SIG-M5 treated with dmso at 0.1 percent for 504 hours (cell line): Measurements from ENCODE around the gene PTPN2.
"Not testable (repeated sequence)": the region's sequence is repeated elsewhere in the genome, so short reads cannot be mapped to it uniquely, and the experiment has no call there.

Source experiments
- DNase-seq: peaks from one replicate; lab custom pipeline; 2025; ENCODE audit not compliant: unreplicated experiment; lab: John Stamatoyannopoulos, UW

Gene PTPN2

DNA sequence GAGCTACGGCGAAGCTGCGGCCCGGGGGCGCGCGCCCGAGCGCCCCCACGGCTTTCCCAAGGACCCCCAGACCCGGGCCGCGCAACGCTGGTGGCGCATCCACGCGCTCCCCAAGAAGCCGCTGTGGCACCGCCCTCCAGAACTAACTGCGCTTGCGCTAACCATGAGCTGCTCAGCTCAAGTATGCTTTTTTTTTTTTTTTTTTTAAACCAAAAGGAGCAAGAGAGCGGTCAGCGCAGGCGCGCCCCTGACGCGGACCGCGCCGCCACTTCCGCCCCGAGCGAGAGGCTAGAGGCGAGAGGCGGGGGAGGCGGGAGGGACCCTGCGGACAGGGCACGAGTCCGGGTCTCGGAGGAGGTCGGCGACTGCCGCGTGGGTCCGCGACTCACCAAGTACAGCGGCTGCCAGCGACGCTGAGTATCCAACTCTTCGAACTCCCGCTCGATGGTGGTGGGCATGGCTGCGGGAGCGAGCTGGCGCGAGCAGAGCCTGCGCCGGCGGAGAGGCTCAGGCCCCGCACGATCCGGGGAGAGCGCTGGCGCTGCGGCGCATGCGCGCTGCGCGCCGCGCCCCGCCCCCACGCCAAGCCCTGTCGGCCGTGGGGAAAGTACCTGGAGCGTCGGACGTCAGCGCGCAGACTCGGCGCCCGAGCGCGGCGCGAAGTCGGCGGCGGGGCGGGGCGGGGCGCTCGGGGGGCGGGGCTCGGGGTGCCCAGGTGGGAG is at the start of gene PTPN2:
TSS of gene PTPN2 (minus strand) at position 554 of the 722 bp plus-strand sequence. CDS start at position 458, 96 bp downstream.
- DNase-seq = peak; percentile 89

DNA sequence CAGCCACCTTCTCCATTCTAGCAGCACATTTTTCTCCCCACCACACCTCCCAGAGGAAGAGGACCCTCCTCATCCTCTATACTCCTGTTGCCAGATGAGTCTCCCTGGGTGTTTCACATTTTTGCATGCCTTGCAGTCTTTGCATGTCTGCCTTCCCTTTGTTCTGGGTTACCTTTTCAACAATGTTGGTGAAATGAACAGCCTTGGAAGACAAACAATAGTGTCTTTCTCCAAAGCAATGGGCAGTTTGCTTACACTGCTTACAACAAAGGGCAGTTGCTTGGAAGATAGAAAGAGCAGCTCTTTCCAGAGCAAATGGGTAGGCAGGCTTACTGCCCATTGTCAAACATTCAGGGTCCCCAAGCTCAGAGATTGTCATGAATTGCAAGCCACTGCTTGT is 49.3 kb upstream of the PTPN2 start:
- no peak for DNase-seq

DNA sequence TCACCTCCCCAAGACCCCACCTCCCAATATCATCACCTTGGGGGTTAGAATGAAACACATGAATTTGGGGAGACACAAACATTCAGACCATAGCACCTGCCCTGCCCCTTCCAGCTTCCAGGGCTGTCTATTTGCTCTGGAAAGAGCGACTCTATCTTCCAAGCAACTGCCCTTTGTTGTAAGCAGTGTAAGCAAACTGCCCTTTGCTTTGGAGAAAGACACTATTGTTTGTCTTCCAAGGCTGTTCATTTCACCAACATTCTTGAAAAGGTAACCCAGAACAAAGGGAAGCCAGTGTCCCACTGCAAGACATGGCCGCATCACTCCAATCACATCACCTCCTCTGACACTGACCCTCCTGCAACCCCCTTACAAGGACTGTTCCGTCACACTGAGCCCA is 46.9 kb upstream of the PTPN2 start:
- no peak for DNase-seq

DNA sequence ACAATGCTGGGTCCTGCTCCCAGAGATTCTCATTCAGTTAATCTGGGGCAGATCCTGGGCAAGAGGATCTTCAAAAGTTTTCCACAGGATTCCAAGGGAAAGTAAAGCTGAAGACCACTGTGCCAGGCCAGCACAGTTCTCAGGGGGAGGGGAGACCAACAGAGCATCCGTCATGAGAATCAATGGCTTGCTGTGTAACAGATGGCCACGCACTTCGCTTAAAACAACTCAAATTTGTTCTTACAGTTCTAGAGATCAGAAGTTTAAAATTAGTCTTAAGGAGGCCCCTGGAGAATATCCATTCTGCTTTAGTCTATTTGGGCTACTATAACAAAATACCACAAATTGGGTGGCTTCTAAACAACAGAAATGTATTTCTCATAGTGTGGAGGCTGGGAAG is 46.3 kb upstream of the PTPN2 start:
- DNase-seq = no peak

DNA sequence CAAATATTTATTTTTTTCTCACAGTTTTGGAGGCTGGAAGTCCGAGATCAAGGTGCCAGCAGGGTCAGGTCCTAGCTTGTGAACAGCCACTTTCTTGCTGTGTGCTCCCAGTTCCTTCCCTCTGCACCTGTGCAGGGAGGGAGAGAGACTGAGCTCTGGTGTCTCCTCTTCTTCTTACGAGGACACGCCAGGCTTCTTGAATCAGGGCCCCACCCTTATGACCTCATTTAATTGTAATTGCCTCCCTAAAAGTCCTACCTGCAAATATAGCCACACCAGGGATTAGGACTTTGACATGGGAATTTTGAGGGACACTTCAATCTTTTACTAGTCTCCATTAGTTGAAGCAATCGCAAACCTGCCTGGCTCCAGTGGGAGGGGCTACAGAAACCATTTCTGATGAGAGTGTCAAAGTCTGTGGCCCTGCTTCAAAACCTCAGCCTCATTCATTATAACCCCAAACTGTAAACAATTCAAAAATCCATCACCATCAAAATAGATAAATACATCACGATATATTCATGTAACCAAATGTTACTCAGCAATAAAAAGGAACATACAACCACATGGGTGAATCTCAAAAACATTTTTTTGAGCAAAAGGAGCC is 45.5 kb upstream of the PTPN2 start:
- DNase-seq = no peak

DNA sequence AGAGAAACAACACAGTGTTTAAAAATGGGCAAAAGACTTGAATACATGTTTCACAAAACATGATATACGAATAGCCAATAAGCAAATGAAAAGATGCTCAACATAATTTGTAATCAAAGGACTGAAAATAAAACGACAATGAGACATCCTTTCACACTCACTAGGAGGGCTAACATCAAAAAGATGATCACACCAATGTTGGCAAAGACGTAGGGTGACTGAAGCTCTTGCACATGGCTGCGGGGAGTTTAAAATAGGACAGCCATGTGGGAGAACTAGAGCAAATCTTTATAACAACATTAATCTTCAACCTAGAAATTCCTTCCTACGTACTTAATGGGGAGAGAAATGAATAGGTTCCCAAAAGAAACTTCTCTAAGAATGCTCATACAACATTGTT is 44.6 kb upstream of the PTPN2 start:
- no peak for DNase-seq

DNA sequence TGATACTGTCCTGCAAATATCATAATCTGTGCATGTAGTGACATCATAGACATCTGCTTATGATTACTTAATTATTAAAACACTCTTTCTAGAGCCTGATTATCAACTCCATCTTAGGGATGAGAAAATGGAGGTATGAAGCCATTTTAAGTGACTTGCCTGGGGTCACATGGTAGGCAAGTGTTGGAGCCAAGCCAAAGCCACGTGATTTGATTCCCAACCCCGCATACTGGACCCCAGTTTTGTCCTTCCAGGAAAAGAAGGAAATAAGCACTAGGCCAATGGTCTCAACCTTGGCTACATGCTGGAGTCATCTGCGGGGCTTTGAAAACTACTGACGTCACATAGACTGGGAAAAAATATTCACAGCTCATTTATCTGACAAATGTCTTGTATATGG is 44.2 kb upstream of the PTPN2 start:
- no peak for DNase-seq

DNA sequence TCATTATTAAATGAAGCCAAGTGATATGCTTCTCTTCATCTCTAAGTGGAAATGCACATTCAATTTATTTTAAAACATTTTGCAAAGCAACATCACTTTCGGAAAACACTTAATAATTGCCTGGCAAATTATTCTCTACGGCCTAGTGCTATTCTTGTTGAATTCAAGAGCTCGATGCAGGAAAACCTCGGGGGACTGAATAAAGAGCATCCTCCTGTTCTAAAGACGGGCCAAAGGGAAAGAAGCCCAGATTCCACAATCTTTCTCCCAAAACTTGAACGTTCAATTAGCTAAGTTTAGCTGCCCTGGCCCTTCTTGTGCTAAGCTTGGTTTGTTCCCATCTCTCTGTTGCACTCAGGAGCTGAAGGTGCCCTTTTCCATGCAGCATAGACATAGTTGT is 40.6 kb upstream of the PTPN2 start:
- no peak for DNase-seq

DNA sequence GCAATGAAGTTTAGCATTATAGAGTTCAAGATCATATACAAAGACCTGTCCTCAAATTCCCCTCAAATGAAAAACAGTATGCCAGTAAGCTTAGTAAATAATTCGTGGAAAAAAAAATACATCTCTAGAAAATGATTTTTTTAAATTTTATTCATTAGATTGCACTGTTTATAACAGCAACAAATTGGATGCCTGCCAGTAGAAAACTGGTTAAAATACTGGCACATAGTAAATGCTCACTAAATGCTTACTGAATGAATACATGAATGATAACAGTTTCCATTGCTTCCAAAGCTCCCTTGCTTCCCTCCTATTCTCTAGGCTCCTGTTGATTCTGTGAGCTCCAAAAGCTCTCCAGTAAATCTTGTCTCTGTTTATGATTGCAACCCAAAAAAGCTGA is 38.2 kb upstream of the PTPN2 start:
- no peak for DNase-seq

DNA sequence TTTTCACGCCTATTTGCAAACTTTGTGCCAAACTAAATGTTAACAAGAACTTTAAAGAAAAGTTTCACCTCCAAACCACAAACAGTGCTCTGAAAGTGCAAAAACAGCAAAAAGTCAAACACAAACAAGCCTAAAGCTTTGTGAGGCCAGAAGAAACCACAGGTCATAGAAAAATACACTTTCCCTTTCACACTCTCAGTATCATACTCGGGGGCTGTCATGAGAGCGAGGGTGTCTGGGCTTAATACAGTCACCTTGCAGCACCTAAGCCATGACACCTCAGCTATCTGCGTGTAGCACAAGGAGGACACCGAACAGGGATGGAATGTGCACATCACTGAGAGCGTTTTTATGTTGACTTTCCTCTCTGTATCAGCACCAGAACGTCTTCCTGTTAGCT is 37.1 kb upstream of the PTPN2 start:
- DNase-seq = no peak

DNA sequence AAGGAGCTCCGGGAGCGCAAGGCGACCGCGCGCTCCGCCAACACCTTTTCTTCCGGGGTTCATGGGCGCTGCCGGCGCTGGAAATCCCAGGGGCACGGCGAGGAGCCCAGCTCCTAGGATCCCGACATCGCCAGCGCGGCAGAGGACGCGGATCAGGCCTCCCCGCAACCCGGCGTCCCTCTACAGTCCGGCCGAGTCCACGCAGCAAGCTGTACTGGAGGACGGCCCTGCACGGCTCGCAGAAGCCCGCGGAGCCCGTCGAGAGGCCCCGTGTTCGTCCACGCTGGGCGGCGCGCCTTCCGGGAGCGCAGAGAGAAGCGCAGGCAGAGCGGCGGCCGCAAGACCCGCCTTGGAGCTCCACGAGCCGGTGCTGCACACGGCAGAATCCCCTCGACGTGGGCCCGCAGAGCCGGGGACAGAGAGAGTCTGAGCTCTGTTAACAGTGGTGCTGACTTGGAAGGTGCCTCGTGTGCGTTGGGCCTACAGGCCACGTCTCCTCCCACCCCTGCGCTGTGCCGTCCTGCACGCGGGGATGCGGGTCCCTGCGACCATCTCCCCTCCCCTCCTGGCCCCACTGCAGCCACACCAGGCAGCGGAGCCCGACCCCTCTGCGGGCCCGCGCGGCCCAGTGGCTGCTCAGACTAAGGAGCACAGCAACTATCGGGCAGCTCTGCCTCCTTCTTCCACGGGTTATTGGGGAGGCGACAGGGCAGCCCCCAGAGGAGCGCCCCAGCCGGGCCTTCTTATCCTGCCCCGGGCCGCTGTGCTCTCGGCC is 28.1 kb upstream of the PTPN2 start:
- DNase-seq = no peak

DNA sequence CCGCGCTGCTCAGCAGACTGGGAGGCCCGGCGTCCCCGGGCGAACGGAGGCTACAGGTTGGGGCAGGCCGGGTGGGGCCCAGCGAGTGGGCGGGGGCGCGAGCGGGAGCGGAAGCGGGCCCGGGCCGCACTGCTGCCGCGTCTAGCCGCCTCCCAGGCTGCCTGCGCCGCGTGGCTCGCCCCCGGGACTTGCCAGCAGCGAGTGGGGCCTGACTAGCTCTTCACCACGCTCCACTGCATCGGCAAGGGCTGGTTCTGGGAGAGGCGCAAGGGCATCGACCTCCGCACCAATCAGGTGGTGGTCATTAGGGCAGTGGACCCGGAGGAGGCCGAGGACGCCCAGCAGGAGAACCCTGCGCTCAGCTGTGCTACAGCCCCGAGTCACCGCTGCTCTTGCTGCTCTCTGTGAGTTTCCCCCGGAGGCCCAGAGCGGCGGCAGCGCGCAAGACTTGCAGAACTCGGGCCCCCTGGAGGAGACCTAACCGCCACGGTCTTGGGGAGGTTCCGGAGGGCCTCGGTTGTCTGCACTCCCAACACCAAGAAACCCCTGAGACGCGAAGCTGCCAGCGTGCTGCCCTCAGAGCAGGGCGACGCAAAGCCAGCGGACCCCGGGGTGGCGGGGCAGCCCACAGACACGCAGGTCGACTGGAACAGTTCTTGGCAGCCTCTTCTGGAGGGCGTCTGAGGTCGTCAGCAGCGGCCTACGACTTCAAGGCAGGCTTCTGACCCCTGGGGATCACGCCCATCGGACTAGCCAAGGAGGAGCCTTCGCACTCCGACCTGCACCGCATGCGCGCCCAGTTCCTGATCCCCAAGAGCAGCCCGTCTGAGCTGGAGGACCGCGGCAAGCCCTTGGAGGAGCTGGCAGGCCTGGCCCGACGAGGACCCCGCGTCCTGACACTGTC is 27.2 kb upstream of the PTPN2 start:
- DNase-seq = no peak

DNA sequence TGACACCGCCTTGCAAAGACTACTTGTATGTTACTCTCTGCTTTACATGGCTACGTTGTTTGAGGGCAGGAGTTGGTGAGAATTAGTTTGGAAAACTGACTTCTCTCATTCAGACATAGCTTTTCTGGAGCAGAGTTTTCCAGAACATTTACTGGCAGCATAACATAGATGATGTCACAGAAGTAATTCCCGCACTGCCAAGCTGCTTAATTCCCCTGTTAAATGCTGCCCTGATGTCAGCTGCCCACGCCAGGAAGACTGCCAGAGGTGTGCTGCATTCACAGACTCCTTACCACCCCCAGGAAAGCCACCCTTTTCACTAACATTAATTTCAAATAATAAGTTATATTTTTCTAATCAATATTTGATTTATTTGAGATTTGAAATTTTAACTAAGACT is 24.7 kb upstream of the PTPN2 start:
- no peak for DNase-seq

DNA sequence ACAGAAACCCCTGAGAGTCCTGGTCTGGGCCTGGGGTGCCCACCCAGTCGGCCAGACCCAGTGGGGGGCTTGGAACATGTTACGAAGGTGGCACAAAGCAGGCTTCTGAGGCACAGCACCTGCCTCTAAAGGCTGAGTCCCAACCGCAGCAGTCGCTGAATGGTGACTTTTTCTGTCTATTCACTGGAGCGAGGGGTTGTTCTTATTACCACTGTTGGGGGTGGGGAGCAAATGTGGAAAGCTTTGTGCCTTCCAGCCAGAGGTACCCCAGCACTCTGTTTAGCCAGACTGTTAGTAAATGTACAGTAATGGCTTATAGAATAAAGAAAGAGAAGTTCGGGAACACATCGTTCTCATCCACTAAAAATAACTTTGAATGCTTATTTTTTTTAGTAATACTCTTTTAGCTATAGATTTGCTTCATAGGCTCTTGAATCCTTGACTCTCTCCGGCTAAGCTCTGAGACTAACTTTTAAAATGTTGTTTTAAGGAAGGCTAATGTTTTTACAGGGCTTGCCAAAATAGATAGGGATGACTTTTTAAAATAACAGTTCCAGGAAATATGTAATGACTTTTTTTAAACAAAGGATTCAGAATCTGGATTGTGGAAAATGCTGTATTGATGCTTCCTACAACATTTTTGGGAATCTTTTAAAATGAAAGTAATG is 23.4 kb upstream of the PTPN2 start:
- no peak for DNase-seq

DNA sequence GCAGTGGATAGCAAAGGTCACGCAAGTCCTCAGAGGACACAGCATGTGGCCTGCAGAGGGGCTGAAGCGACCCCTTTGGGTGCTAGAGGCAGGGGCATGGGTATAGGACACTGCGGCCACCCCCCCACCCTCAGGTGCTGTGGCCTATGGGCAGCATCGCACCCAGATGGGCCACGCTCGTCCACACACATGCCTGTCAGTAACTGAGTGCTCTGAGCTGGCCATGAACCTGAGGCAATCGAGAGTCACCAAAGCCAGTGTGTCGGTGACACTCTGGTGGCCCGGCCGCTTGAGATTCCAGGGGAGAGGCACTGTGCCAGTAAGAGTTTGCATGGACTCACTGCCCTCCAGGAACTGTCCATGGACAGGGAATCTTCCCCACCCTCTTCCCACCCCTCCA is 22.7 kb upstream of the PTPN2 start:
- no peak for DNase-seq

DNA sequence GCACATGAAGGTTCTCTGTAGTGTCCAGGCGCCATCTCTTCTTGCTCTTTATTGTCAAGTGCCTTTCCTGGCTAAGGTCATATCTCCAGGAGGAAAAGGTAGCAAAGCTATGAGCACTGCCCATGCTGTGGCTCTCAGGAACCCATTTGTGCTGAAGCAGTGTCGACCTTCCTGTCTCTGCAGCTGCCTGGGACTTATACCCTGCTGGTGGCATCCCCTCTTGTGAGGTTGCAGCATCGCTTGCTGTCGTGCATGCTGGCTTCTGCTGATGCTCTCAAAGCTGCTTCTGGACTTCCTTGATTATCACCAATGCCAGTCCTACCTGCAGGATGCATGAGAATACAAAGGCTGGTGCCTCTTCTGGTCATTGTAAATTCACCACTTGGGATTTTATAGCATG is 22.1 kb upstream of the PTPN2 start:
- DNase-seq = no peak

DNA sequence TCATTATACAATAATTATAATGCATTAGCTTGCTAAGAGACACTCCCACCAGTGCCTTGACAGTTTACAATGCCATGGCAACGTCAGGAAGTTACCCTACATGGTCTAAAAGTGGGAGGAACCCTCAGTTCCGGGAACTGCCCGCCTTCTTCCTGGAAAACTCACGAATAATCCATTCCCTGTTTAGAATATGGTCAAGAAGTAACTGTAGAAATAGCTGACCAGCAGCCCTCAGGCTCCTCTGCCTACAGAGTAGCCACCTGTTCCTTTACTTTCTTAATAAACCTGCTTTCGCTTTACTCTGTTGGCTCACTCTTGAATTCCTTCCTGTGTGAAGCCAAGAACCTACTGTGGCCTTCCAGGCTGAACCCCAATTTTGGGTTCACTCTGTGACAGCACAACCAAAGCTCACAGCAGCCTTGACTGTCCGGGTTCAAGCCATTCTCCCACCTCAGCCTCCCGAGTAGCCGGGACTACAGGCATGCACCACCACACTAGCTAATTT is 20.0 kb upstream of the PTPN2 start:
- no peak for DNase-seq

DNA sequence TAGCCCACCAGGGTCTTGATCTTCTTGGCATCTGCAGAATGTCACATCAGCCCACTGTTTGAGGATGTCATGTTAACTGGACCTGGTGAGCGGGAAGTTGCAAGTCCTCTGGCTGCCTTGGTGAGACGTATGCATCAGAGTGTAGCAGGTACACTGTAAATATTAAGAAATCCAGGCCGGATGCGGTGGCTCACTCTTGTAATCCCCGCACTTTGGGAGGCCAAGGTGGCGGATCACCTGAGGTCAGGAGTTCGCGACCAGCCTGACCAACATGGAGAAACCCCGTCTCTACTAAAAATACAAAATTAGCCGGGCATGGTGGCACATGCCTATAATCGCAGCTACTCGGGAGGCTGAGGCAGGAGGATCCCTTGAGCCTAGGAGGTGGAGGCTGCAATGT is 17.2 kb upstream of the PTPN2 start:
- not testable (repeated sequence) for DNase-seq

DNA sequence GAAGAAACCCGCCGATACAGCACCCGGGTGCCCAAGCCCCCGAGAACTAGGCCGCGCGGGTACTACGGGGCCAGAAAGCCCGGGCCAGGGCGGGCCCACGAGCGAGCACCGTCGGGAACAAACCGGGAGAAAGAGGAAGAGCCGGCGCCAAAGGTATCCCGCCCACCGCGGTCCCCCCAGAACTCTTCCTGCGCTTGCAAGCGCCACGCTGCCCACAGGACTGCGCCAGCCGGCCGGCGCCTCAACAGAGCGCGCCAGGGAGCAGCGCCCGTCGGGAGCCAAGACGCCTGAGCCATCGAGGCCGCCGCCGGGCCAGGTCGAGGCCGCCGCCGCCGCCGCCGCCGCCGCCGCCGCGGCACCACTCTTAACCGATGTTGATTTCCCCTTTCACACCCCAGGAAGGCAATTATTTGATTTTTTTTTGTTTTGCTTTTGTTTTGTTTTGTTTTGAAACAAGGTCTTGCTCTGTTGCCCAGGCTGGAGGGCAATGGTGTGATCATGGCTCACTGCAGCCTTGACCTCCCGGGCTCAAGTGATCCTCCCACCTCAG is 12.8 kb upstream of the PTPN2 start:
- not testable (repeated sequence) for DNase-seq

DNA sequence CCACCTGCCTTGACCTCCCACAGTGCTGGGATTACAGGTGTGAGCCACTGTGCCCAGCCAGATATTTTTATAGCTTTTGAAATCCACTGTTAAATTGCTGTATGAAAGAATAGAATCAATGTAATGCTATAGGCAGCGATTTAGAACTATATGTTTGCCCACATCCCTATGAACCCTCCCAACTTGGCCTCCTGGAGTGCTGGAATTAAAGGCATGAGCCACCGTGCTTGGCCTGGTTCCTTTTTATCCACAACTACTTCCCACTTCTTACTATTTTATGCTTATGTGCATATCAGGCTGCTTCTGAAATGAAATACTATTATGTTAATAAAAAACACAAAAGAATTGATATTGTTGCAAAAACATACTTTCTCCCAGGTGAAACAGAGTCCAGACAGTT is 11.6 kb upstream of the PTPN2 start:
- no peak for DNase-seq
